Fibroblast of gingiva (primary cell): ENCODE results near the gene REELD1.
A peak's percentile ranks its signal among the peaks of the same experiment; 100 is the strongest.

Experiments
- DNase-seq: peaks from one replicate; pipeline ENCODE4 v3.0.0-alpha.2; 2011; ENCODE audit warnings: low read depth

The REELD1 gene

DNA sequence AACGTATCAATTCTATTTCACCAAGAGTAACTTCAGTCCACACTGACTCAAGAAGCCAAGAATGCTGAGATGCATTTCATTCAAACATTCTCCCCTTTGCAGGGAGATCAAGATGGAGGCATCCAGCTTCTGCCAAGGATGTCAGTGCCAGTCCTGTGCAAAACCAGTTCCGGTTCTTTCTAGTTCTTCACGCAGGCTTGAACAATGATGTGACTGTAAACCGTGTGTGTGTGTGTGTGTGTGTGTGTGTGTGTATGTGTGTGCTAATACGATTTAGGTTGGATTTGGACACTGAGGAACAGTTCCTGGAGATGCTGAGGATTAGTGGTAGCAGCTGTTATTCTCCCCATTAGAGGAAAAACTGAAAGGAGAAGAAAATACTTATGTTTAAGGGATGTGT lies at the start of gene REELD1:
Gene REELD1, plus strand, starts transcription at position 301 of the 400 bp plus-strand sequence. CDS start 2,415 bp downstream, outside the sequence.
- DNase-seq = no peak

DNA sequence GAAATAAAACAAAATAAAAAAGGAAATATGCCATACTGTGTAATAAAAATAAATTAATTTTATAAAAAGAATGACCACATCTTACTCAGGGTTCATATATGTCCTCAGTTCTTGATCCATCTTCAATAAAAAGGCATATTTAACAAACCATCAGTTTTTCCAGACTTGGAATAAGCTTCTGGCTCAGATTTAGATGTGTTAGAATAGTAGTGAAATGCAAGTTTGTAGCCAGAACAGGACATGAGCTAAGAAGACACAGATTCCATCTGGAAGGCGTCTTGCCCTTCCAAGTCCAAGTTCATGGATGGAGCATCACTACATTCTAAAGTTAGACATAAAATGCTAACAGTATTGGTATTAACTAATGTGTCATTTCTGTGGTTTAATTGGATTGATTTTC lies 49.1 kb upstream of the REELD1 start:
- no peak for DNase-seq

DNA sequence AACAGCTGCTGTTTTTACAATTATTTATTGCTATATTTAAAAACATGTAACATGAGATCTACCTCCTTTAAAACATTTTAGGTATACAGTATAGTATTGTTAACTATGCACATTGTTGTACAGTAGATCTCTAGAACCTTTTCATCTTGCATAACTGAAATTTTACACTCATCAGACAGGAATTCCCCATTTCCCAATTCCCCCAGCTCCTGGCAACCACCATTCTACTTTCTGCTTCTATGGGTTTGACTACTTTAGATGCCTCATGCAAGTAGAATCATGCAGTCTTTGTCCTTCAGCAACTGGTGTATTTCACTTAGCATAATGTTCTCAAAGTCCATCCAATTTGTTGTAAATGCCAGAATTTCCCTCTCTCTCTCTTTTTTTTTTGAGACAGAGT lies 48.5 kb upstream of the REELD1 start:
- peak; percentile 63 for DNase-seq

DNA sequence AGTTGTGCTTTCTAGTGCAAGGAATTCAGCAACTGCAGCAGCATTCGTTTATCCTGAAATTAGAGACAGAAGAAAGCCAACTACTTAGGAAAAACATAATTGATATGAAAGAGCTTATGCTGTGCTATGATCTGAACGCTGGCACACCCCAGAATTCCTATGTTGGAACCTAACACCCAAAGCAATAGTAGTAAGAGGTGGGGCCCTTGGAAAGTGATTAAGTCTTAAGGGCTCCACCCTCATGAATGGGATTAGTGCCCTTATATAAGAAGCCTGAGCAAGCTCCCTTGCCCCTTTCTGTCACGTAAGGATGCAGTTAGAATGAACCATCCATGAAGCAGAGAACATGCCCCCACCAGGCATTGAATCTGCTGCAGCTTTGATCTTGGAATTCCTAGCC lies 44.2 kb upstream of the REELD1 start:
- no peak for DNase-seq

DNA sequence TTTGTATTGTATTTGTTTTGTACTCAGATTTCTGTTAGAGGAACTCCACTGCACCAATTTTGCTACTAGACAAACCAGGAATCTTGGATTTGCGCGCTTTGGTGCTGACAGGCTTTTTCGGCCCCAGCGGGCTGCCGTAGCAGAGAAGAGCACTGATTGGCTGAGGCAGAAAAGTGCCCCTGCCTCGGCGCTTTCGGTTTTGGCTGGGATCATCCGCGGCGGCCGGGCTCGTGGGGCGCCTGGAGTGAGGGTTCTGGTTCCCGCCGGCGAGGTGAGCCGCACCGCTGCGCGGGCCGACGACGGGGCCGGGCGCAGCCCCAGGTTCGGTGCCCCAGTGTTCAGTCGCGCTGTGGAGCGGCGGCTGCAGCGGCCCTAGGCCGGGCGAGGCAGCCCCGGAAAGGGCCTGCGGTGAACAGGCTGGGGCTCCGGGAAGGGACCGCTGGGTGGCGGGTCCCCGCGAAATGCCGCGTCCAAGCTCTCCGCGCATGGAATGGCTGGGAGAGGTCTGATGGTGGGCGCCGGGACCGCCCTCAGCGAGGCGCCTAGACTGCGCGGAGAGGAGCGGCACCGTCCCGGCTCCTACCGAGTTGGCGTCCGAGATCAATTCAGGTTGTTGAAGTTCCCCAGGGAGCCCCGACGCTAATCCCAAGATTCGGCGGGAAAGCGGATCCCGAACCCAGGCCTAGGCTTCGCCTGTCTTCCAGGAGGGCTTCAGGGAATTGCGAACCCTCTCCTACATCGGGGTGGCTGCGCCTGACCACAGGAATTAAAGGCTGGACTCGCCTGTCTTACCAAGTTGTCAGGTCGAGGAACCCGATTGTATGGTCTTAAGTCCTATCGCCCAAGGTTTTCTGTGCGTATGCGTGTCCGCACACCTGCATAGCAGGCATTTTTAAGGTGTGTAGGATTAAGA lies 38.5 kb upstream of the REELD1 start, which contains the start of gene LSM6:
Gene LSM6, plus strand, starts transcription at position 178 of the 913 bp plus-strand sequence. CDS start 7,204 bp downstream, outside the sequence.
- peak; percentile 82 for DNase-seq

DNA sequence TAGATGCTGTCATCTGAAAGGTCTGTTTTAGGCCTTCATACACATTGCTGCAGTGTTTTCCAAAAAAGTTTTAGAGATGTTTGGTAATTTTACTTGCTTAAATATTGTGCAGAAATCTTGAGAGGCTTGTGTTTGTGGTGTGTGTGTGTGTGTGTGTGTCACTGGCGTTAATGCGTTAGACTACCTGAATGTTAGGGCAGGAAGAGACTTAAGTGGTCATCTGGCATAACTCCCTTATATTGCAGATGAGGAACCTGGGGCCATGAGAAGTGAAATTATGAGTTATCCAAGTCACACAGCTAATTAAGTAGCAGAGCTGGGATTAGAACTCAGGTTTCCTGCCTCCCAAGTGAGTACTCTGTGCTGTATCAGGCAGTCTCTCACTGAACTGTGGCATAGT lies 37.4 kb upstream of the REELD1 start:
- DNase-seq = no peak

DNA sequence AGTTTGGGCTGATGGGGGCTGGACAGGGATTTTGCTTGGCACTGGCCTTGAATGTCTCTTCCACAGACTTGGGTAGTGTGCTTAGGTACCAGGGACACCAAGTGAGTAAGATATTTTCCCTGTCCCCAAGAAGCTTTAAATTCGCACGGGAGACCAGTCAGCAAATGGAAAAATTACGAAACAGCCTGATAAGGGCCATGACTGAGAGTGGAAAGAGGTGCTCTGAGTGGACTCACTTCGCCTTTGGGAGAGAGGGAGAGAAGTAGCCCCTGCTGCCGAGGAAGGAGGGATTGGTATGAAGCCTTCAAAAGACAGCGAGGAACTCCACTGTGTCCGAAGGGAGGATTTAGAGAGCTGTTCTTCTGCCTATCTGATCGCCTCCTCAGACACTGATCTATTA lies 36.2 kb upstream of the REELD1 start:
- DNase-seq = no peak

DNA sequence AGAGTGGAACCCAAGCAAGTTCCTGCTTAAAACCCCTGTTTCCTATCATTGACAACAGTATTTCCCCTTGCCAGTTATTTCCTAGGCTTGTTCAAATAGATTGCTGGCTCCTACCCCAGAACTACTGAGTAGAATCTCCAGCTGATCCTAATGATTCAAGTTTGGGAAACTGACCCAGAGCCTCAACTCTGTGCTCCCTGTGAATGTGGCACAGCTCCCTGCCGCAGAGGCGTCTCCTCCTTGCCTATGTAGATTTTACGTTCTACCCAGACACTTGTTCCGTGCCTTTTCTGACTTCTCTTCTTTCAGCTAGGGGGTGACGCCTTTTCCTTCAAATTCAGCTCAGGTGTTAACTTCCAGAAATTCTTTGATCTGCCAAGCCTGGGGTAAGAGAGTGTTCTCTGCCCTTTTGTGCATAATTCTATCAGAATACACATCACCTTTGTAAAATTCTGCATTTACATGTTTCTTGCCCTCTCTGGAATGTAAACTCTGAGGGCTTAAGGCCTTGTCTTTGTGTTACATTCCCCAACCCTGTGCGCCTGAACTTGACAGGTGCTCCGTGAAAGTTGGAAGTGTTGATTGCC lies 34.5 kb upstream of the REELD1 start:
- DNase-seq = no peak

DNA sequence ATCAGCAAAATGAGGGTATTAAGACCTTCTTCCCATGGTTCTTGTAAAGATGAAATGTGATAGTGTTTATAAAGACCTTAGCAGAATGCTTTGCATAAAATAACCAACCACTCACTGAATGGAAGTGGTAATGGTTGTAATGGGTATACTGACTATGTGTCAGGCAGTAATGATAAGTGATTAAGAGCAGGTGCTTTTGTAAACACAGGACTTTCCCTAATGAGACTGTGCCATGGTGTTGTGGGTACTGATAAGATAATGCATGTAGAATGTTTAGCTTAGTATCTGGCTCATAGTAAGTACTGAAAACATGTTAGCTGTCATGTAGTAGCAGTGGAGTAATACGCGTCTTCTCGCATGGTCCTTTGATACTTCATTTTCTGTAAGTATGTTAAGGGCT lies 31.9 kb upstream of the REELD1 start:
- no peak for DNase-seq

DNA sequence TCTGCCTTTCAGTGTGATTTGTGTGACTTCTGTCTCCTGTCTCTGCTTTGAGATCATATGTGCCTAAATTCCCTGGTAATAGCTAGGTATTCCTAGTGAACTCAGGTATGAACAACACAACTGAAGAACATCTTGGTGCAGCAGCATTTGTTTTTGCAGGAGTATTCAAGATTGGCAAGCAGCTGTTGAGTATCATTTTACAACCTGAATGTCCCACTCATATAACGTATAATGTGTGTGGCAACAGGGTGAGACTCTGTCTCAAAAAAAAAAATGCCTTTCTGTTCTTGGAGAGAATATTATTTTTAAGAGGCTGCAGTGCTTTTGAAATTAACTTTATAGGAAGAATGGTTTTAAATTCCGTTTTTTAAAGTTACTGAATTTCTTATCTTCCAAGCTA lies 31.1 kb upstream of the REELD1 start:
- DNase-seq = no peak

DNA sequence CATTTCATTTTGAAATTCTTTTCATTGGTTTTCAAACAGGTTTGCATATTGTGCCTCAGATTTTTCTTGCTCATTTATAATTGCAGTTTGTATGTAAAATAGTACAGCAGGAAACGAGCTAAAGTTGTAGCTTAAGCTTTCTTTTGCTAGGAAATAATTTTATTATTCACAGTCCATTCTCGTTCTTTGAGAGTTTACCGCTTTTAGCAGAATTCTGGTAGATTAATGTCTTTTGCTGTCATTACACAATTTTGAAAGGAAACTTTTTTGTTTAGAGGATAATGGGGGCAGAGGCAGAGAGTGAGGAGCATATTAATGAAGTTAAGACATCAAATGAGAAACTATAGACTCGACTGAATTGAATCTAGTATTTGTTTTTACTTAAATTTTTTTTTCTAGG lies 28.3 kb upstream of the REELD1 start:
- DNase-seq = no peak

DNA sequence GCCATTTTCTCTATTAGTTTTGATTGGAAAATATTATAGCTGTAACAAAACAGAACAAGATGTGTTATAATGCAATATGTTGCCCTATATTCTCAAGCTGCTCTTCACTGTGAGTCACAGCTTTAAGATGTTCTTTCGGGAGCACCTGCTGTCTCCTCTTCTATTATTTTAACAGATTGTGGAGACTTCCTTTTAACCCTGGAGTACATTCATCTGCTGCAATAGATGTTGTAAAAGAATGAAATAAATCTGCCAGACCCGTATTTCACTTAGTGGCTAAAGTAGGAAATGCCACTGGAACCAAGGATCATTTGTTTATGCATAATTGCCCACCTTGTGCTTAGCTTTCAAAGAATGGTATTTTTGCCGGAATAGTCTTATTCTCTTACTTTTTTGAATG lies 27.7 kb upstream of the REELD1 start:
- no peak for DNase-seq

DNA sequence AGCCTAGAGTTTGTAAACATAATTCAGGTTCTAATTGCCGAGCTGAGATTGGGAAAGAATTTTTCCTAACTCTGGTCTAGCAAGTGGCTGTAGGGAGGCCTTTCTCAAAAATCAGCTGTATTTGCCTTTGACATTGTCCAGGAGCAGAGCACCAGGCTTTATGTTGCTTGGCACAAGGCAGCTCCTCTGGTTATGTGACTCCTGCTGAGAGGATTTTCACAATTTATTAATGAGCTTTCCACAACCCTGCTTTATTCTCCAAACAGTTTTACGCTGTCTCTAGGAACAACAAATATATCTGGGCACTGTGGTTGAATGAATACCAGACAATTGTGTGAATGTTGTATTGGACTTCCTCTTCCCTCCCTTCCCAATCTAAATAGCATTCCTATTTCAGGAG lies 23.9 kb upstream of the REELD1 start:
- no peak for DNase-seq

DNA sequence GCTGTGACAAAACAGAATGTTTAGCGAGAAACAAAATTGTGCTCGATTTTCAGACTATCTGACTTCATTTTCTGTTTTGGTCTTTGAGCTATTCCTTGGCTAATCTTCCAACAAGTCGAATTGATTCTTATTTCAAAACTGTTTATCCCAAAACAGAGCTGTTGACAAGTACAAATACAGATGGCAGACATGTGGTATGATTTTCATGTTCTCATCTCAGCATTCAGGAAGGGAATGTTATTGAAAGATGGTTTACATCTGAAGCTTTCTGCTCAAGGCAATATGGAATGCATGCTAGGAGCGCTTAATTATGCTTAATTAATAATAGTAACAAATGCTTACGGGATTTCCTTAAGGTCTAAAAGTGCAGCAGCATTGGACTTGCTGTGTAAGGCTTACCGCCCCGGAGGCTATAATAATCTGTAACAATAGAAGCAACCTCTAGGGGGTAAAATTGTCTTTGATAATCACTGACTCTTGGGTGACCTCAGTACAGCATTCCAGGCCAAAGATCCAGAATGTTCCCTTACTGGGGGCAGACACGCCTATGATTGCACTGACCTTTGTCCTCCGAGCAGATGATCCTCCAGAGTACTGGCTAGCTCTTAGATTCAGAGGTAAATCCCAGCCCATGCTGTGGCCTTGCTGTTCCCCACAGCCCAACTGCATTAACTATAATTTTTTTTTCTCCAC lies 22.4 kb upstream of the REELD1 start:
- DNase-seq = peak; percentile 42

DNA sequence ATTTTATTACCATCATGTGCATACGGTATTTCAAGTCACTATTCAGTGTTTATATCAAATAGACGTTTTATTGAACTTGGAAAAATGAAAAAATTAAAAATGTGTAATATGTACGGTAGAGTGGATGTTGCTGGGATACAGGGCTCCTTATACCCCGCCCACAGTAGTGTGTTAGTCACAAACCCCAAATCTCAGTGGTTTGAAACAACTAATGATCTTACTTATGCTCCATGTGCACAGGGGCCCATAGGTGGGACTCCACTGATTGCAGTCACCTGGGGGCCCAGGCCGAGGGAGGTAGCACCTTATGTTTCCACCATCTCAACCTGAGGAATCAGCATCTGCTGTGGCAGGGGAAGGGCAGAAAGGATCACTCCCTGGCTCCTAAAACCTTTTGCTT lies 20.7 kb upstream of the REELD1 start:
- DNase-seq = no peak

DNA sequence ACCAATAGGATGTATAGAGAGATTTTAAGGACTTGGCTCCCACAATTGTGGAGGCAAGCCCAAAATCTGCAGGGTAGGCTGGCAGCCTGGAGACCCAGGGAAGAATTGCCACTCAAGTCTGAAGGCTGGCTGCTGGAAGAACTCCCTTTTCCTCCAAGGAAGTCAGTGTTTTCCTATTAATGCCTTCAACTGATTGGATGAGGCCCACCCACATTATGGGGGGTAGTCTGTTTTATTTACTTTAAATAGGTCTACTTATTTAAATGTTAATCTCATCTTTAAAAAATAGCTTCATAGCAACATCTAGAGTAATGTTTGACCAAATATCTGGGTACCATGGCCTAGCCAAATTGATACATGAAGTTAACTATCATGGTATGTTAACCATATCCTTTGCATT lies 20.1 kb upstream of the REELD1 start:
- no peak for DNase-seq

DNA sequence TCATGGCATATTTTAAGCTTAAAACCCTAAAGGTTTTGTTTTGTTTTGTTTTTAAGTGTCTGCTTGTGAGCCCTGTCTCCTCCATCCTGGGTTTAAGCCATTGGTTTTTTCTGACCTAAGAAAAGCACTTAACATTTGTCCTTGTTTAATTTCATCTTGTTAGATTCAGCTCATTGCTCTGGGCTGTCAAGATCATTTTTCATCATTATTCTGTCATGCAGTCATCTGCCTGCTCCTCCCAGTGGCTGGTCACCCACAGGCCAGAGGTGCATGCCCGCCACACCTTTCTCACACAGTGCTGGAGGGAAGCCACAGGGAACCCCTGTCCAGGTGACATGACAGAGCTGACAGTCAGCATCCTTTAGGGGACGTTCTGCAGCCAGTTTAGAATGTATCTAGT lies 11.7 kb upstream of the REELD1 start:
- DNase-seq = no peak

DNA sequence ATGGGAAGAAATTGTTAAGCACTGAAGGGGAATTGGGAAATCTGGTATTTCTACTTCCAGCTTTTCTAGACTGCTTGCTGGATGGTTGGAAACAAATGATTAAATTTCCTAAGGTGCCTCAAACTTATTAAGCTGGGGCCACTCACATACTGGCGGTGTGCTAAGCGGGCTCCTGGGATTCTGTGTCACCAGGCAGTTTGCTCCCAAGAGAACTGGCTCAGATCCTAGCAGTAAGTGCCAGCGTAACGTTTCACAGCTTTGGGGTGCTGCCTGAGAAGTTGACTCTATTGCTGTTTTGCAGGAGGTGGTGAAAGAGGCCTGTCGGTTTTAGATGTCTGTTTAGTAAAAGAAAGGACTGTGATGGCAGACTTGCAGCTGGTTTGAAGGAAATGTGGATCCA lies 6.9 kb upstream of the REELD1 start:
- DNase-seq = no peak

DNA sequence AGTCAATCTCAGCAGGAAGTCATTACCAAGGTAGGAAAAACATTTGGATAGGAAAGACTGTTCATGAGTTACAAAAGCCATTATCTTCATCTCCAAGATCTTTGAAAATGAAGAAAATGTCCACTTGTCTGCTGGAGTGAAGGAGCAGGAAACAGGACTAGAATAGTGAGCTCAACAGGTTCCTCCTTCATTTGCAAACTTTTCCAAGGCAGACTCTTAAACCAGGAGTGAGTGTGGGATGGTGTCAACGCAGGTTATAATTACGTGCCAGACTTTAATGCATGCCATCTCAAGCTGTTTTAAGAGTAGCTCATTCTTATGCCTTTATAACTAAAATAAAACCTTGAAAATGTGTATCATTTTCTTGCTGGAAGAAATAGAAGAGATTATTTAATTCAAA lies 3.4 kb upstream of the REELD1 start:
- DNase-seq = no peak

DNA sequence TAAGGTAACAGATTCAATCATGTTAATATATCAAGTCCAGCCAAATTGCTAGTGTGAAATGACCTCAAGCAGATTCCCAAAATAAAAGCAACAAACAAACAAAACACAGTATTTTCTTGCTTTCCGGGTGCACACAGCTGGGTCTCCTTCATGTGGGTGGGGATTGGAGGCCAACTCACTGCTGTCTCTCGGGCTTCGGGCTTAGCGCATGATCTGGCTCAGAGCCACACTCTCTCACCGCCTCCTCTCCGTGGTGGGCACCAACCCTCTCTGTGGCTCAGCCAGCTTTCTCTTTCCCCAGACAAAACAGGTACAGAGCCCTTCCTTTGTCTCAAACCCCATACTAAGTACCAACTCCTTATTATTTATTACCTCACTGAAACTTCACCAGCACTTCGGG lies 2.9 kb upstream of the REELD1 start:
- DNase-seq = no peak

DNA sequence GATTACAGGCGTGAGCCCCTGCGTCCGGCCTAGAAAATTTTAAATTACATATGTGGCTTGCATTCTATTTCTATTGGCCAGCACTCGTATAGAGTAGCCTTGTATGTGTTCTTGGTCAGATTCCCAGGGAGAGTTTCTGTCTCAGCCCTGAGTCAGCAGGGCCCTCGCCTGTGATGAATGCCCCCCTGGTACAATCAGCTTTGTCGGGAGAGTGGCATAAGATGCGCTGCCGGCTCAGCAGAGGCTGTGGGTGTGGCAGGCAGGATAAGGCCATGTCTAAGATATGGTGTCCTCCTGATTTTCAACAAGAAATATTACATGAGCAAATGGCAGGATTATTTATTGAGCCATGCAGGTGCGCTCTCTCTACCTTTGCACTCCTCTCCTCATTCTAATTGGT lies 1.6 kb upstream of the REELD1 start:
- no peak for DNase-seq

DNA sequence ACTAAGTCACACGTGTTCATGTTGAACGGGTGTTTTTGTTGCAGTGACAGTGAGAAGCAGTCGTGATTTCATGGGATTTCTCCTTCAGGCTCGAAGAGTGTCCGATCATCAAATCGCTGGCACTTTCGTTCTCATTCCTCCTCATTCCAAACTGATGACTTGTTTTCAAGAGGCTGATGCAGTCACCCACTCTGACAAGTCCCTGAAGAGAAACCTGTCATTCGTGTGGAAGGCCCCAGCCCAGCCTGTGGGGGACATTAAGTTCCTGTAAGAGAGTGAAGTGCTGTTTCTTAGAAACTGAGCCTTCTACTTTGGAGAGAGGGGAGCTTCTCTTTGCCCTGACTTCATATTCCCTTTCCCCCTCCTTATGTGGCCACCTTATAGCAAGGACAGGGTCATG lies 8.0 kb downstream of the REELD1 start:
- no peak for DNase-seq

DNA sequence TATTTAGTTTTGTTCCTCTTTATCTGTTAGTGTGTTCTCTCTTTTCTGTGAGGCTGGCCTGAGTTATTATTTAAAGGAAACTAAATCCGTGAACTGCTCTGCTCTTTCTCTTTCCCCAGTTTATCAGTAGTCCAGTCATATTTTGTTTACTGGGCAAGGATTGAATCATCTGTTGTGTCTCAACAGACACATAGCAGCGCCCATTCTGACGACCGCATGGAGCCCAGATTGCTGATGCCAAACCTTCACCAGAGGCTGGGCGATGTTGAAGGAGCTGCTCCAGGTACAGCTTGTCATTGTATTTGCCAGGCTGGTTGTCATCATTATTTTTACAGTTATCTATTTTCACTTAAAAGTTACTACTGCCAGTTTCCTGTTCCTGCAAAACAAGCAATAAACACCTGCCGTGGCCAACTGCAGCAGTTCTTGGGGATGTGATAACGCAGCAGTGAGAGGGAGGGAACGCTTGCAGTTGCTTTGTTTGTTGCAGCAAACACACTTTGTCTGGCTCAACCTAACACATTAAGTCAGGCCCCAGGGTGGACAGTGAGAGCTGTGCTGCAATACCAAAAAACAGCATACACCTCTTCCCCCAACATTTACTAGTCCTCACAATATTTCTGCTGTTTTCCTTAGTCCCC lies 10.1 kb downstream of the REELD1 start:
- DNase-seq = no peak
